Loucy (cell line): Measurements from ENCODE around the gene VPS18.

Experiments
- CTCF ChIP-seq: fragments of 200-600 bp; sonication (generic); conservative IDR thresholded peaks from 2 replicates; pipeline ENCODE4 v1.5.1; 2014; ENCODE audit warnings: mild to moderate bottlenecking, antibody characterized with exemption, low read length
- EZH2phosphoT487 ChIP-seq: fragments of 200-600 bp; IDR thresholded peaks from 2 replicates; pipeline ENCODE4 v1.6.1; 2018; ENCODE audit warnings: antibody characterized with exemption, mild to moderate bottlenecking, moderate library complexity, borderline replicate concordance

GRCh38 chr15:40925495-40925862 is 31.2 kb downstream of the VPS18 start:
- TF ChIP-seq CTCF (no peak), EZH2phosphoT487 (no peak)
